ENCODE results near the gene BST2. TPM values are rescaled to one million over a fixed set of nuclear protein-coding genes. Genes with fewer than 3 reads are reported as not detected.

The BST2 gene
- total RNA-seq, 1 experiment from 2014 or later: 22.8 TPM

DNA sequence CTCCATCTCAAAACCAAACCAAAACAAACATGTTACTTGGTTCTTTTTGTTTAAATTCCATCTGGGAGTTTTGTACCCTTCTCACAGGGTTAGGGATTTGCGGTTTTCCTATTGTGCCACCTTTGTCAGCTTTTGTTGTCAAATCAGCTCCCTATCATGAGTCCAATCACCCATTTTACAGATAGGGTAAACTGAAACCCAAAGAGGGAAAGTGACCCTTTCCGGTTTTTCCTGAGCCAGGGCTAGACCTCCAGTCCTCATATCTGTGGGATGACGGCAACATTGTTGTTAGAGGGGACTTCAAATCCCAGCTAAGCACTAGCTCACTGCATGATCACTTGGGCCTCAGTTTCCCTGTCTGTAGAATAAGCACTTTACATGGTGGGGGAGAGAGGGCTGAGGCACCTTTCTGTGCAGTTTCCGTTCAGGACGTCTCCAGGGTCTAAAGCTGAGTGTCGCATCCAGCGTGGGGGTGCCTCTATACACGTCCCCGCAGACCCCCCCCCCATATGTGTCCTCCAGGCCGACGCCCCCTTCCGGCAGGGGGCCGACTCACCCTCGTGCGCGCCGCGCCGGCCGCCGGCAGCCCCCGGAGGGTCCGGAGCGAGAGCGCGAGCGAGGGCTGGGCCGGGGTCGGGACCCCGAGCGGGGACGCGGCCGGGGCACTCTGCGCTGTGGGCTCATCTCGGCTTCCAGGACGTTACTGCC lies 15.3 kb downstream of the BST2 start:
- H3K36me3 Mint-ChIP-seq: peaks cover 3% of the 10 kb centered on the region; the same call in 1 of the 2 replicates
- peaks cover 9% of the 10 kb centered on the region for H3K4me1 Mint-ChIP-seq
- no peak for DNase-seq (ENCODE audit: low spot score)
- CTCF ChIA-PET: interaction anchor here (0.5 to 4.2 kb wide), 21 partner anchors 9 to 851 kb away, joined by 3 to 17 read pairs (median 5); partner anchors contain the start of genes BST2, DDA1, MRPL34 and MVB12A
- no peak overlapping the region for H3K27ac Mint-ChIP-seq
- H3K9me3 Mint-ChIP-seq: peaks cover 9% of the 10 kb centered on the region
- peak overlapping the region; percentile 98 for H3K4me3 Mint-ChIP-seq
- POLR2A ChIA-PET: interaction anchor here (0.7 to 0.8 kb wide), 2 partner anchors 14 to 334 kb away, joined by 3 read pairs; no protein-coding TSS in a partner anchor
- ATAC-seq: no peak; the same call in 1 of the 2 replicates
- peaks cover 25% of the 10 kb centered on the region for H3K27me3 Mint-ChIP-seq (ENCODE audit: low read depth)
- TF ChIP-seq, protein P1, sequence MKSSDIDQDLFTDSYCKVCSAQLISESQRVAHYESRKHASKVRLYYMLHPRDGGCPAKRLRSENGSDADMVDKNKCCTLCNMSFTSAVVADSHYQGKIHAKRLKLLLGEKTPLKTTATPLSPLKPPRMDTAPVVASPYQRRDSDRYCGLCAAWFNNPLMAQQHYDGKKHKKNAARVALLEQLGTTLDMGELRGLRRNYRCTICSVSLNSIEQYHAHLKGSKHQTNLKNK (CRISPR knock-in tag; IDR thresholded peaks at IDR 0.05): no peak
- TF ChIP-seq, protein P2, sequence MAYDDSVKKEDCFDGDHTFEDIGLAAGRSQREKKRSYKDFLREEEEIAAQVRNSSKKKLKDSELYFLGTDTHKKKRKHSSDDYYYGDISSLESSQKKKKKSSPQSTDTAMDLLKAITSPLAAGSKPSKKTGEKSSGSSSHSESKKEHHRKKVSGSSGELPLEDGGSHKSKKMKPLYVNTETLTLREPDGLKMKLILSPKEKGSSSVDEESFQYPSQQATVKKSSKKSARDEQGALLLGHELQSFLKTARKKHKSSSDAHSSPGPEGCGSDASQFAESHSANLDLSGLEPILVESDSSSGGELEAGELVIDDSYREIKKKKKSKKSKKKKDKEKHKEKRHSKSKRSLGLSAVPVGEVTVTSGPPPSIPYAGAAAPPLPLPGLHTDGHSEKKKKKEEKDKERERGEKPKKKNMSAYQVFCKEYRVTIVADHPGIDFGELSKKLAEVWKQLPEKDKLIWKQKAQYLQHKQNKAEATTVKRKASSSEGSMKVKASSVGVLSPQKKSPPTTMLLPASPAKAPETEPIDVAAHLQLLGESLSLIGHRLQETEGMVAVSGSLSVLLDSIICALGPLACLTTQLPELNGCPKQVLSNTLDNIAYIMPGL (CRISPR knock-in tag; IDR thresholded peaks at IDR 0.05): no peak
- TF ChIP-seq NFATC4 (CRISPR knock-in tag; IDR thresholded peaks at IDR 0.05) (no peak), SOX15 (CRISPR knock-in tag; IDR thresholded peaks at IDR 0.05) (no peak), EMX1 (CRISPR knock-in tag; IDR thresholded peaks at IDR 0.05) (no peak), GTF2I (CRISPR knock-in tag; conservative IDR thresholded peaks at IDR 0.05) (peak; percentile 82), CBFB (CRISPR knock-in tag; IDR thresholded peaks at IDR 0.05; ENCODE audit: low read depth) (no peak), NR2C2 (CRISPR knock-in tag; IDR thresholded peaks at IDR 0.05) (no peak)
- TF ChIP-seq, protein P3, sequence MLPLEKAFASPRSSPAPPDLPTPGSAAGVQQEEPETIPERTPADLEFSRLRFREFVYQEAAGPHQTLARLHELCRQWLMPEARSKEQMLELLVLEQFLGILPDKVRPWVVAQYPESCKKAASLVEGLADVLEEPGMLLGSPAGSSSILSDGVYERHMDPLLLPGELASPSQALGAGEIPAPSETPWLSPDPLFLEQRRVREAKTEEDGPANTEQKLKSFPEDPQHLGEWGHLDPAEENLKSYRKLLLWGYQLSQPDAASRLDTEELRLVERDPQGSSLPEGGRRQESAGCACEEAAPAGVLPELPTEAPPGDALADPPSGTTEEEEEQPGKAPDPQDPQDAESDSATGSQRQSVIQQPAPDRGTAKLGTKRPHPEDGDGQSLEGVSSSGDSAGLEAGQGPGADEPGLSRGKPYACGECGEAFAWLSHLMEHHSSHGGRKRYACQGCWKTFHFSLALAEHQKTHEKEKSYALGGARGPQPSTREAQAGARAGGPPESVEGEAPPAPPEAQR (CRISPR knock-in tag; IDR thresholded peaks at IDR 0.05): no peak
- TF ChIP-seq, protein P4, sequence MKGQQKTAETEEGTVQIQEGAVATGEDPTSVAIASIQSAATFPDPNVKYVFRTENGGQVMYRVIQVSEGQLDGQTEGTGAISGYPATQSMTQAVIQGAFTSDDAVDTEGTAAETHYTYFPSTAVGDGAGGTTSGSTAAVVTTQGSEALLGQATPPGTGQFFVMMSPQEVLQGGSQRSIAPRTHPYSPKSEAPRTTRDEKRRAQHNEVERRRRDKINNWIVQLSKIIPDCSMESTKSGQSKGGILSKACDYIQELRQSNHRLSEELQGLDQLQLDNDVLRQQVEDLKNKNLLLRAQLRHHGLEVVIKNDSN (CRISPR knock-in tag; IDR thresholded peaks at IDR 0.05): no peak
- TF ChIP-seq, protein P5, sequence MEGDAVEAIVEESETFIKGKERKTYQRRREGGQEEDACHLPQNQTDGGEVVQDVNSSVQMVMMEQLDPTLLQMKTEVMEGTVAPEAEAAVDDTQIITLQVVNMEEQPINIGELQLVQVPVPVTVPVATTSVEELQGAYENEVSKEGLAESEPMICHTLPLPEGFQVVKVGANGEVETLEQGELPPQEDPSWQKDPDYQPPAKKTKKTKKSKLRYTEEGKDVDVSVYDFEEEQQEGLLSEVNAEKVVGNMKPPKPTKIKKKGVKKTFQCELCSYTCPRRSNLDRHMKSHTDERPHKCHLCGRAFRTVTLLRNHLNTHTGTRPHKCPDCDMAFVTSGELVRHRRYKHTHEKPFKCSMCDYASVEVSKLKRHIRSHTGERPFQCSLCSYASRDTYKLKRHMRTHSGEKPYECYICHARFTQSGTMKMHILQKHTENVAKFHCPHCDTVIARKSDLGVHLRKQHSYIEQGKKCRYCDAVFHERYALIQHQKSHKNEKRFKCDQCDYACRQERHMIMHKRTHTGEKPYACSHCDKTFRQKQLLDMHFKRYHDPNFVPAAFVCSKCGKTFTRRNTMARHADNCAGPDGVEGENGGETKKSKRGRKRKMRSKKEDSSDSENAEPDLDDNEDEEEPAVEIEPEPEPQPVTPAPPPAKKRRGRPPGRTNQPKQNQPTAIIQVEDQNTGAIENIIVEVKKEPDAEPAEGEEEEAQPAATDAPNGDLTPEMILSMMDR (IDR thresholded peaks at IDR 0.05): peak; percentile 36; the same call in 1 of the 2 replicates

DNA sequence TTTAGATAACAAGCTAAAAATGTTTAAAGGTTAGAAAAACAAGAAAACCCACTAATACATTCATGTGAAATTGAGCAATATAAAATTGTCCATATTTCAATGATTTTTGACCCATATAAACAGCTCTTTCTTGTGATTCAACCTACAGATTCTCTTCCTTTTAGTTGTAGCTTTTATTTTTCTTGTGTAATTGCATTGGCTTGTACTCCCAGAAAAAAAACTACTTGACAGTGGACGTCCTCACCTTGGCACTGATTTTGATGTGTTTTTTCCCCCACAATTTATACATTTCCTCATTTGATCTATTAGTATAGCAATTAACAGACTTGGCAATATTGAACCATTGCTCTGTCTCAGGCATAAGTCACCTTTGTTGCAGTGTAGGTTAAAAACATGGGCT lies 16.1 kb downstream of the BST2 start:
- Mint-ChIP-seq H3K27me3 (ENCODE audit: low read depth) (peaks cover 25% of the 10 kb centered on the region), H3K4me3 (peak overlapping the region; percentile 12; the same call in 1 of the 2 replicates), H3K4me1 (peaks cover 9% of the 10 kb centered on the region), H3K36me3 (peaks cover 3% of the 10 kb centered on the region; the same call in 1 of the 2 replicates), H3K9me3 (peaks cover 9% of the 10 kb centered on the region), H3K27ac (no peak overlapping the region)
- DNase-seq (ENCODE audit: low spot score) (no peak), ATAC-seq (no peak)
- CTCF ChIA-PET: interaction anchor here (0.5 to 4.2 kb wide), 12 partner anchors 8 to 851 kb away, joined by 3 to 17 read pairs (median 4); partner anchors contain the start of genes BST2, DDA1 and MVB12A
- POLR2A ChIA-PET: no interaction called here
- TF ChIP-seq ZNF263 (CRISPR knock-in tag; IDR thresholded peaks at IDR 0.05; ENCODE audit: low read depth) (no peak), FOXP1 (CRISPR knock-in tag; IDR thresholded peaks at IDR 0.05; ENCODE audit: borderline replicate concordance) (no peak), TP53 (CRISPR knock-in tag; IDR thresholded peaks at IDR 0.05) (no peak), JAZF1 (CRISPR knock-in tag; IDR thresholded peaks at IDR 0.05) (no peak), E2F1 (CRISPR knock-in tag; IDR thresholded peaks at IDR 0.05) (no peak), HMGA2 (CRISPR knock-in tag; IDR thresholded peaks at IDR 0.05) (no peak), USF2 (CRISPR knock-in tag; IDR thresholded peaks at IDR 0.05) (no peak), FOXJ3 (CRISPR knock-in tag; IDR thresholded peaks at IDR 0.05; ENCODE audit: borderline replicate concordance) (no peak), TEAD4 (CRISPR knock-in tag; IDR thresholded peaks at IDR 0.05) (no peak)
- TF ChIP-seq, protein P6, sequence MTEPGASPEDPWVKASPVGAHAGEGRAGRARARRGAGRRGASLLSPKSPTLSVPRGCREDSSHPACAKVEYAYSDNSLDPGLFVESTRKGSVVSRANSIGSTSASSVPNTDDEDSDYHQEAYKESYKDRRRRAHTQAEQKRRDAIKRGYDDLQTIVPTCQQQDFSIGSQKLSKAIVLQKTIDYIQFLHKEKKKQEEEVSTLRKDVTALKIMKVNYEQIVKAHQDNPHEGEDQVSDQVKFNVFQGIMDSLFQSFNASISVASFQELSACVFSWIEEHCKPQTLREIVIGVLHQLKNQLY (CRISPR knock-in tag; IDR thresholded peaks at IDR 0.05): no peak
- TF ChIP-seq, protein P7, sequence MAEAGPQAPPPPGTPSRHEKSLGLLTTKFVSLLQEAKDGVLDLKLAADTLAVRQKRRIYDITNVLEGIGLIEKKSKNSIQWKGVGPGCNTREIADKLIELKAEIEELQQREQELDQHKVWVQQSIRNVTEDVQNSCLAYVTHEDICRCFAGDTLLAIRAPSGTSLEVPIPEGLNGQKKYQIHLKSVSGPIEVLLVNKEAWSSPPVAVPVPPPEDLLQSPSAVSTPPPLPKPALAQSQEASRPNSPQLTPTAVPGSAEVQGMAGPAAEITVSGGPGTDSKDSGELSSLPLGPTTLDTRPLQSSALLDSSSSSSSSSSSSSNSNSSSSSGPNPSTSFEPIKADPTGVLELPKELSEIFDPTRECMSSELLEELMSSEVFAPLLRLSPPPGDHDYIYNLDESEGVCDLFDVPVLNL (CRISPR knock-in tag; IDR thresholded peaks at IDR 0.05; ENCODE audit: borderline replicate concordance, low read depth): no peak
